H1 (cell line): ENCODE data around the gene WAC.

Experiments used
- BCL11A ChIP-seq, 2 experiments: IDR thresholded peaks; one replicate each; pipeline ENCODE4 v1.6.1; 2011; ENCODE audit warnings: low read depth in 2 of 2, low read length in 2 of 2, mild to moderate bottlenecking in 2 of 2
- CHD2 ChIP-seq: IDR thresholded peaks from 2 replicates; pipeline ENCODE4 v1.6.1; 2012; ENCODE audit warnings: low read length, improper control_type of control experiment
- CHD7 ChIP-seq: fragments of 300-600 bp; sonication (generic); IDR thresholded peaks from 2 replicates; pipeline ENCODE4 v1.7.1; 2012; ENCODE audit warnings: low read length, moderate library complexity, mild to moderate bottlenecking, inconsistent platforms; ENCODE audit not compliant: insufficient replicate concordance
- CTCF ChIP-seq, 3 experiments: IDR thresholded peaks; 1 replicate in 2 of 3; 2 replicates in 1 of 3; pipeline versions ENCODE4 v1.5.1 to v1.6.1; 2011; ENCODE audit warnings: low read length in 3 of 3, mild to moderate bottlenecking in 3 of 3, inconsistent platforms in 2 of 3, low read depth in 1 of 3, moderate library complexity in 1 of 3; ENCODE audit not compliant: insufficient read depth in 1 of 3; ENCODE audit errors: control extremely low read depth in 1 of 3
- EZH2 ChIP-seq: fragments of 200-600 bp; sonication (generic); IDR thresholded peaks from 2 replicates; pipeline ENCODE4 v1.7.1; 2012; ENCODE audit warnings: low read depth, mild to moderate bottlenecking, moderate library complexity, low read length, inconsistent platforms; ENCODE audit not compliant: severe bottlenecking
- FOSL1 ChIP-seq: IDR thresholded peaks from 2 replicates; pipeline ENCODE4 v1.6.1; 2011; ENCODE audit warnings: mild to moderate bottlenecking, low read depth, low read length, moderate library complexity; ENCODE audit not compliant: insufficient read depth
- KDM1A ChIP-seq: fragments of 200-600, 300-600 bp; sonication (generic); IDR thresholded peaks from 2 replicates; pipeline ENCODE4 v1.7.1; 2016; ENCODE audit warnings: mild to moderate bottlenecking, low read length, borderline replicate concordance
- POU5F1 ChIP-seq: IDR thresholded peaks from 2 replicates; pipeline ENCODE4 v1.6.1; 2011; ENCODE audit warnings: low read depth, mild to moderate bottlenecking, low read length, moderate library complexity
- RFX5 ChIP-seq: IDR thresholded peaks from 2 replicates; pipeline ENCODE4 v1.6.1; 2011; ENCODE audit warnings: low read depth, low read length, improper control_type of control experiment, borderline replicate concordance
- TAF7 ChIP-seq: optimal IDR thresholded peaks from 2 replicates; pipeline ENCODE3; 2011; ENCODE audit warnings: low read depth, mild to moderate bottlenecking, inconsistent platforms, low read length, moderate library complexity, borderline replicate concordance
- ZNF274 ChIP-seq: IDR thresholded peaks from 2 replicates; pipeline ENCODE4 v1.7.0; 2012; ENCODE audit warnings: low read length, borderline replicate concordance; ENCODE audit errors: extremely low read depth

DNA sequence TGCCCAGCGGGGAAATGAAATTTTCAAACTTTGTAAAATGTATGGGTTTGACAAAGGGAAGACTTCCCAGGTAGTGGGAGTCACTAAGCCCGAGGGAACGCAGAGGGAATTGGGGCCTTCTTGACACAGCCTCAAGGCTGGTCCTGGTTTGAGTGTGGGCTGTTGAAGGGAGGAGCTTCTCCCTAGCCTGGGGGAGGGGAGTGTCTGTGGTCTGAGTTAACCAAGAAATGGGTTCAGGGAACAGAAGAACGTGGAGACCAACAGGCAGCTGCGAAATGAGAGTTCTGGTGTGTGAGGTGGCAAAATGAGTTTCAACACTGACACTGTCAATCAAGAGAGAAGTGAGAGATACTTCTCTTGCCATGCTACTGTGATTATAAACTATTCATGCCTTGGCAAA is 111.7 kb downstream of the WAC start:
- TF ChIP-seq CTCF (IDR thresholded peaks at IDR 0.05; ENCODE audit: control extremely low read depth in 1 of 3, insufficient read depth in 1 of 3, low read depth in 1 of 3, low read length in 3 of 3) (no peak), FOSL1 (no peak), EZH2 (no peak), ZNF274 (no peak), CHD7 (no peak), KDM1A (no peak), BCL11A (IDR thresholded peaks at IDR 0.05; ENCODE audit: low read depth in 2 of 2, low read length in 2 of 2) (no peak), POU5F1 (no peak), TAF7 (no peak), RFX5 (no peak), CHD2 (no peak)
